ENCODE measurements around the gene DCST2. TPM values are rescaled to one million over a fixed set of nuclear protein-coding genes. Genes with fewer than 3 reads are reported as not detected.

Gene DCST2
- total and polyA plus RNA-seq, 9 of the 15 experiments (the other 6 are each of a cell fraction or from before 2014, with no cell fraction given), result 0.09 to 0.49 (median 0.11) TPM; not detected in 3

DNA sequence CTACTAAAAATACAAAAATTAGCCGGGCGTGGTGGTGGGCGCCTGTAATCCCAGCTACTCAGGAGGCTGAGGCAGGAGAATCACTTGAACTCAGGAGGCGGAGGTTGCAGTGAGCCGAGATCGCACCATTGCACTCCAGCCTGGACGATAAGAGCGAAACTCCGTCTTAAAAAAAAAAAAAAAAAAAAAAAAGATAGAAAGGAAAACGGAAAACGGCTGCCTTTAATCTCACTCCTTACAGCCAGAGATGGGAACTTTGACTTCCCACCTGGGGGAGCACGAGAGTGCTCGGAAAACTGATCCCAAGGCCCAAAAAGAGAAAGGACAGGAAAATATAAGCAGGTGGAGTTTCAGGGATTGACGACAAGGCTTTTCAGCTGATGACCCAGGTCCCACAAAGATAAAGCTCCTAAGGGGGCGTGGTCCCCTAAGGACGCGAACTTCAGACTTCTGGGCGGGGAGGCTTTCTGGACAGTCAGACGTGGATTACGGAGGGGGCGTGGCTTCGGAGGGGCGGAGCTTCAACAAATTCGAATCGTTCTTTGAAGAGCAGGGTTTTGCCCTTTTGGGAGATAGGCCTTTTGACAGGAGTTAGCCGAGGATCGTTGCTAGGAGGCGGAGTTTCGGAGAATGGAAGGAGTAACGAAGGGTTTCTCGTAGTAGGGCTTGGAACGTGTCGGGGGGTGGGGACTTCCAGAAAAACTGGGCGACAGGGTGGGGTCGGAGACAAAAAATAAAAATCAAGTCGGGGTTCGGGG is 60.1 kb downstream of the DCST2 start (continued):
- TF ChIP-seq, protein P1, sequence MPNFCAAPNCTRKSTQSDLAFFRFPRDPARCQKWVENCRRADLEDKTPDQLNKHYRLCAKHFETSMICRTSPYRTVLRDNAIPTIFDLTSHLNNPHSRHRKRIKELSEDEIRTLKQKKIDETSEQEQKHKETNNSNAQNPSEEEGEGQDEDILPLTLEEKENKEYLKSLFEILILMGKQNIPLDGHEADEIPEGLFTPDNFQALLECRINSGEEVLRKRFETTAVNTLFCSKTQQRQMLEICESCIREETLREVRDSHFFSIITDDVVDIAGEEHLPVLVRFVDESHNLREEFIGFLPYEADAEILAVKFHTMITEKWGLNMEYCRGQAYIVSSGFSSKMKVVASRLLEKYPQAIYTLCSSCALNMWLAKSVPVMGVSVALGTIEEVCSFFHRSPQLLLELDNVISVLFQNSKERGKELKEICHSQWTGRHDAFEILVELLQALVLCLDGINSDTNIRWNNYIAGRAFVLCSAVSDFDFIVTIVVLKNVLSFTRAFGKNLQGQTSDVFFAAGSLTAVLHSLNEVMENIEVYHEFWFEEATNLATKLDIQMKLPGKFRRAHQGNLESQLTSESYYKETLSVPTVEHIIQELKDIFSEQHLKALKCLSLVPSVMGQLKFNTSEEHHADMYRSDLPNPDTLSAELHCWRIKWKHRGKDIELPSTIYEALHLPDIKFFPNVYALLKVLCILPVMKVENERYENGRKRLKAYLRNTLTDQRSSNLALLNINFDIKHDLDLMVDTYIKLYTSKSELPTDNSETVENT (CRISPR knock-in tag; IDR thresholded peaks at IDR 0.05), result no peak
- TF ChIP-seq CHD1 (IDR thresholded peaks at IDR 0.05; ENCODE audit: low read length) (peak; percentile 79), CCNT2 (IDR thresholded peaks at IDR 0.05; ENCODE audit: borderline replicate concordance, extremely low read depth, insufficient read length, low read depth, low read length) (peak; percentile 14), TRIM24 (IDR thresholded peaks at IDR 0.05) (0 out of 4 replicates have a peak, but pooled peaks of 1 of the 2 experiments have one; percentile 20), NONO (IDR thresholded peaks at IDR 0.05; ENCODE audit: low read depth in 2 of 2, low read length in 1 of 2) (no peak), SP1 (CRISPR knock-in tag; IDR thresholded peaks at IDR 0.05) (peak; percentile 91), RBM25 (IDR thresholded peaks at IDR 0.05; ENCODE audit: low read depth, low read length, severe bottlenecking) (no peak), ZNF134 (CRISPR knock-in tag; conservative IDR thresholded peaks at IDR 0.05) (no peak), ZBTB1 (CRISPR knock-in tag; IDR thresholded peaks at IDR 0.05; ENCODE audit: borderline replicate concordance, low read depth) (no peak)
- TF ChIP-seq, protein P2, sequence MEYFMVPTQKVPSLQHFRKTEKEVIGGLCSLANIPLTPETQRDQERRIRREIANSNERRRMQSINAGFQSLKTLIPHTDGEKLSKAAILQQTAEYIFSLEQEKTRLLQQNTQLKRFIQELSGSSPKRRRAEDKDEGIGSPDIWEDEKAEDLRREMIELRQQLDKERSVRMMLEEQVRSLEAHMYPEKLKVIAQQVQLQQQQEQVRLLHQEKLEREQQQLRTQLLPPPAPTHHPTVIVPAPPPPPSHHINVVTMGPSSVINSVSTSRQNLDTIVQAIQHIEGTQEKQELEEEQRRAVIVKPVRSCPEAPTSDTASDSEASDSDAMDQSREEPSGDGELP (CRISPR knock-in tag; IDR thresholded peaks at IDR 0.05; ENCODE audit: borderline replicate concordance), result peak; percentile 97
- TF ChIP-seq, protein P3, sequence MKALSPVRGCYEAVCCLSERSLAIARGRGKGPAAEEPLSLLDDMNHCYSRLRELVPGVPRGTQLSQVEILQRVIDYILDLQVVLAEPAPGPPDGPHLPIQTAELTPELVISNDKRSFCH (CRISPR knock-in tag; IDR thresholded peaks at IDR 0.05), result no peak
- TF ChIP-seq, protein P3 (tag; IDR thresholded peaks at IDR 0.05), result no peak
- TF ChIP-seq, protein P4, sequence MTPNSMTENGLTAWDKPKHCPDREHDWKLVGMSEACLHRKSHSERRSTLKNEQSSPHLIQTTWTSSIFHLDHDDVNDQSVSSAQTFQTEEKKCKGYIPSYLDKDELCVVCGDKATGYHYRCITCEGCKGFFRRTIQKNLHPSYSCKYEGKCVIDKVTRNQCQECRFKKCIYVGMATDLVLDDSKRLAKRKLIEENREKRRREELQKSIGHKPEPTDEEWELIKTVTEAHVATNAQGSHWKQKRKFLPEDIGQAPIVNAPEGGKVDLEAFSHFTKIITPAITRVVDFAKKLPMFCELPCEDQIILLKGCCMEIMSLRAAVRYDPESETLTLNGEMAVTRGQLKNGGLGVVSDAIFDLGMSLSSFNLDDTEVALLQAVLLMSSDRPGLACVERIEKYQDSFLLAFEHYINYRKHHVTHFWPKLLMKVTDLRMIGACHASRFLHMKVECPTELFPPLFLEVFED (CRISPR knock-in tag; conservative IDR thresholded peaks at IDR 0.05), result peak; percentile 72; the same call in 1 of the 2 replicates
- TF ChIP-seq, protein P5, sequence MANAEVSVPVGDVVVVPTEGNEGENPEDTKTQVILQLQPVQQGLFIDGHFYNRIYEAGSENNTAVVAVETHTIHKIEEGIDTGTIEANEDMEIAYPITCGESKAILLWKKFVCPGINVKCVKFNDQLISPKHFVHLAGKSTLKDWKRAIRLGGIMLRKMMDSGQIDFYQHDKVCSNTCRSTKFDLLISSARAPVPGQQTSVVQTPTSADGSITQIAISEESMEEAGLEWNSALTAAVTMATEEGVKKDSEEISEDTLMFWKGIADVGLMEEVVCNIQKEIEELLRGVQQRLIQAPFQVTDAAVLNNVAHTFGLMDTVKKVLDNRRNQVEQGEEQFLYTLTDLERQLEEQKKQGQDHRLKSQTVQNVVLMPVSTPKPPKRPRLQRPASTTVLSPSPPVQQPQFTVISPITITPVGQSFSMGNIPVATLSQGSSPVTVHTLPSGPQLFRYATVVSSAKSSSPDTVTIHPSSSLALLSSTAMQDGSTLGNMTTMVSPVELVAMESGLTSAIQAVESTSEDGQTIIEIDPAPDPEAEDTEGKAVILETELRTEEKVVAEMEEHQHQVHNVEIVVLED (CRISPR knock-in tag; IDR thresholded peaks at IDR 0.05), result no peak
- TF ChIP-seq, protein P6, sequence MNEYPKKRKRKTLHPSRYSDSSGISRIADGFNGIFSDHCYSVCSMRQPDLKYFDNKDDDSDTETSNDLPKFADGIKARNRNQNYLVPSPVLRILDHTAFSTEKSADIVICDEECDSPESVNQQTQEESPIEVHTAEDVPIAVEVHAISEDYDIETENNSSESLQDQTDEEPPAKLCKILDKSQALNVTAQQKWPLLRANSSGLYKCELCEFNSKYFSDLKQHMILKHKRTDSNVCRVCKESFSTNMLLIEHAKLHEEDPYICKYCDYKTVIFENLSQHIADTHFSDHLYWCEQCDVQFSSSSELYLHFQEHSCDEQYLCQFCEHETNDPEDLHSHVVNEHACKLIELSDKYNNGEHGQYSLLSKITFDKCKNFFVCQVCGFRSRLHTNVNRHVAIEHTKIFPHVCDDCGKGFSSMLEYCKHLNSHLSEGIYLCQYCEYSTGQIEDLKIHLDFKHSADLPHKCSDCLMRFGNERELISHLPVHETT (CRISPR knock-in tag; conservative IDR thresholded peaks at IDR 0.05 in 1 of 2, IDR thresholded peaks at IDR 0.05 in 1 of 2), result peak in 1 of 2 experiments; percentile 64; a peak in 2 of 4 replicates

All from K562 (cell line).